Caco-2 (cell line): Measurements from ENCODE around the gene RASAL3. TPM values are rescaled to one million over a fixed set of nuclear protein-coding genes. Genes with fewer than 3 reads are reported as not detected.

Source experiments
- BruUV-seq: library from RNA; stranded (reverse); fragments of 400-500 nt; replicated peaks from 2 replicates; lab custom pipeline; 2021; lab: Mats Ljungman, UMichigan
- CTCF ChIA-PET: fragments of 300-600 bp; sonication (Branson Sonifier 250); formaldehyde crosslinking; loops from one replicate; lab custom pipeline; 2022; ENCODE audit warnings: antibody characterized with exemption; lab: Charles Lee
- POLR2A ChIA-PET: fragments of 300-600 bp; sonication (Branson Sonifier 250); formaldehyde crosslinking; loops from one replicate; lab custom pipeline; 2022; ENCODE audit warnings: antibody characterized with exemption; lab: Charles Lee
- DNase-seq, 2 experiments: peaks; one replicate each; pipeline versions ENCODE4 v3.0.0 to v3.0.0-alpha.2; 2020 to 2022
- H3K27me3 ChIP-seq: replicated peaks from 2 replicates; pipeline ENCODE4 v1.6.0; 2011; ENCODE audit warnings: low read length; ENCODE audit not compliant: control insufficient read depth, insufficient read depth
- H3K36me3 ChIP-seq: 2 replicates; pipeline ENCODE4 v1.5.1; 2011; ENCODE audit warnings: low read length; ENCODE audit not compliant: control insufficient read depth, insufficient read depth
- H3K4me1 ChIP-seq: fragments of 250-450 bp; sonication (Bioruptor Pico); 2 replicates; pipeline ENCODE4 v1.5.1; 2020; ENCODE audit warnings: mild to moderate bottlenecking
- H3K4me3 ChIP-seq: 2 replicates; pipeline ENCODE4 v1.5.1; 2011; ENCODE audit warnings: low read depth, mild to moderate bottlenecking, control low read depth, low read length
- H3K9me3 ChIP-seq: fragments of 250-450 bp; sonication (Bioruptor Pico); 2 replicates; pipeline ENCODE4 v1.5.1; 2020; ENCODE audit warnings: mild to moderate bottlenecking, moderate library complexity
- H3K27ac Mint-ChIP-seq: one replicate; pipeline ENCODE4 v1.8.0; 2022; ENCODE audit warnings: mixed read lengths; ENCODE audit not compliant: unreplicated experiment
- H3K27me3 Mint-ChIP-seq: one replicate; pipeline ENCODE4 v1.8.0; 2022; ENCODE audit warnings: mixed read lengths; ENCODE audit not compliant: insufficient read depth, unreplicated experiment
- H3K36me3 Mint-ChIP-seq: one replicate; pipeline ENCODE4 v1.8.0; 2022; ENCODE audit warnings: mild to moderate bottlenecking, mixed read lengths; ENCODE audit not compliant: insufficient read depth, unreplicated experiment
- H3K4me1 Mint-ChIP-seq: one replicate; pipeline ENCODE4 v1.8.0; 2022; ENCODE audit warnings: low read depth, mixed read lengths; ENCODE audit not compliant: unreplicated experiment
- H3K4me3 Mint-ChIP-seq: one replicate; pipeline ENCODE4 v1.8.0; 2022; ENCODE audit warnings: mild to moderate bottlenecking, moderate library complexity, mixed read lengths; ENCODE audit not compliant: unreplicated experiment
- H3K9me3 Mint-ChIP-seq: one replicate; pipeline ENCODE4 v1.8.0; 2022; ENCODE audit warnings: mixed read lengths; ENCODE audit not compliant: unreplicated experiment
- CTCF ChIP-seq, 2 experiments: fragments of 200-600 bp in 1 of 2; IDR thresholded peaks; 1 replicate in 1 of 2; 2 replicates in 1 of 2; pipeline versions ENCODE4 v1.5.1 to v1.8.0; 2011 to 2022; ENCODE audit warnings: antibody characterized with exemption in 1 of 2, control low read depth in 1 of 2, inconsistent platforms in 1 of 2, low read depth in 1 of 2, low read length in 1 of 2, mild to moderate bottlenecking in 1 of 2, moderate library complexity in 1 of 2; ENCODE audit not compliant: insufficient read depth in 1 of 2, severe bottlenecking in 1 of 2, unreplicated experiment in 1 of 2
- intact Hi-C: fragments of 100-400 bp; cut with micrococcal nuclease; formaldehyde crosslinking; loops from one replicate; pipeline ENCODE4 v1.10.0; 2022; ENCODE audit not compliant: unreplicated experiment
- total RNA-seq: library from RNA; stranded (reverse); gene quantifications from 2 replicates; pipeline ENCODE4 v1.2.3, GENCODE V29; 2022

The RASAL3 gene
- total RNA-seq, 1 experiment from 2014 or later, result not detected

- BruUV-seq, result no TSS peak
- H3K27me3 ChIP-seq, result no peaks in the 10 kb centered on the region
- peak; percentile 98 to 99 for DNase-seq
- H3K27me3 Mint-ChIP-seq, result no peaks in the 10 kb centered on the region
- H3K36me3 Mint-ChIP-seq, result peaks cover 65% of the 10 kb centered on the region
- ChIA-PET POLR2A (interaction anchor here (0.5 to 3.5 kb wide), 10 partner anchors 9 to 1021 kb away, joined by 3 to 40 read pairs (median 7); partner anchors contain the start of gene AKAP8), CTCF (interaction anchor here (0.6 to 3.3 kb wide), 16 partner anchors 14 to 327 kb away, joined by 3 to 61 read pairs (median 4); partner anchors contain the start of gene AKAP8)
- peaks cover 6% of the 10 kb centered on the region for H3K4me1 Mint-ChIP-seq
- no peaks in the 10 kb centered on the region for H3K9me3 Mint-ChIP-seq
- H3K27ac Mint-ChIP-seq, result peak within 1 kb of the TSS; percentile 98
- H3K9me3 ChIP-seq, result no peaks in the 10 kb centered on the region
- peaks cover 2% of the 10 kb centered on the region for H3K36me3 ChIP-seq
- H3K4me3 Mint-ChIP-seq, result peak within 1 kb of the TSS; percentile 96
- peak within 1 kb of the TSS; percentile 89 for H3K4me3 ChIP-seq
- peaks cover 6% of the 10 kb centered on the region; the same call in 1 of the 2 replicates for H3K4me1 ChIP-seq
- intact Hi-C loops, result loop anchor here (1.0 to 5.0 kb wide), 3 partner anchors 31 to 138 kb away; partner anchors contain the start of genes AKAP8 and WIZ
- TF ChIP-seq CTCF (IDR thresholded peaks at IDR 0.05; ENCODE audit: insufficient read depth in 1 of 2, low read depth in 1 of 2, low read length in 1 of 2, severe bottlenecking in 1 of 2, unreplicated experiment in 1 of 2), result peak; percentile 70 to 92
Observed at GRCh38 chr19:15418579-15419412, 45.5 kb downstream of the RASAL3 start, which contains the start of gene AKAP8L. Gene AKAP8L (minus strand): TSS chr19:15418988. CDS start chr19:15418923, 65 bp downstream.

GRCh38 chr19:15418231-15418578 is 46.1 kb downstream of the RASAL3 start:
- DNase-seq, result no peak
- no TSS peak for BruUV-seq
- H3K36me3 ChIP-seq, result no peaks in the 10 kb centered on the region
- peak overlapping the region; percentile 89 for H3K4me3 ChIP-seq
- ChIA-PET POLR2A (interaction anchor here (1.0 to 3.5 kb wide), 4 partner anchors 15 to 138 kb away, joined by 3 to 40 read pairs (median 12); partner anchors contain the start of gene AKAP8), CTCF (interaction anchor here (0.6 to 3.3 kb wide), 6 partner anchors 19 to 264 kb away, joined by 3 to 61 read pairs (median 6); partner anchors contain the start of gene AKAP8)
- peak overlapping the region; percentile 96 for H3K4me3 Mint-ChIP-seq
- intact Hi-C loops, result loop anchor here (5.0 kb wide), 1 partner anchor 41 kb away; the partner anchor contains the start of gene AKAP8
- peaks cover 10% of the 10 kb centered on the region; the same call in 1 of the 2 replicates for H3K4me1 ChIP-seq
- no peaks in the 10 kb centered on the region for H3K9me3 Mint-ChIP-seq
- no peaks in the 10 kb centered on the region for H3K27me3 ChIP-seq
- no peak for TF ChIP-seq CTCF (IDR thresholded peaks at IDR 0.05; ENCODE audit: insufficient read depth in 1 of 2, low read depth in 1 of 2, low read length in 1 of 2, severe bottlenecking in 1 of 2, unreplicated experiment in 1 of 2)
- H3K27me3 Mint-ChIP-seq, result no peaks in the 10 kb centered on the region
- H3K36me3 Mint-ChIP-seq, result peaks cover 67% of the 10 kb centered on the region
- H3K4me1 Mint-ChIP-seq, result peaks cover 6% of the 10 kb centered on the region
- H3K9me3 ChIP-seq, result no peaks in the 10 kb centered on the region
- H3K27ac Mint-ChIP-seq, result peak overlapping the region; percentile 98

GRCh38 chr19:15417699-15418098 is 46.6 kb downstream of the RASAL3 start:
- H3K27me3 ChIP-seq, result no peaks in the 10 kb centered on the region
- H3K36me3 Mint-ChIP-seq, result peaks cover 62% of the 10 kb centered on the region
- peak overlapping the region; percentile 98 for H3K27ac Mint-ChIP-seq
- intact Hi-C loops, result loop anchor here (5.0 kb wide), 1 partner anchor 40 kb away; the partner anchor contains the start of gene AKAP8
- BruUV-seq, result TSS peak; percentile 43
- peak overlapping the region; percentile 89 for H3K4me3 ChIP-seq
- POLR2A ChIA-PET, result interaction anchor here (3.5 kb wide), 1 partner anchor 39 kb away, joined by 40 read pairs; the partner anchor contains the start of gene AKAP8
- H3K4me3 Mint-ChIP-seq, result peak overlapping the region; percentile 96
- no peaks in the 10 kb centered on the region for H3K27me3 Mint-ChIP-seq
- no peaks in the 10 kb centered on the region for H3K9me3 ChIP-seq
- no peaks in the 10 kb centered on the region for H3K9me3 Mint-ChIP-seq
- CTCF ChIA-PET, result interaction anchor here (3.3 kb wide), 1 partner anchor 138 kb away, joined by 61 read pairs; no protein-coding TSS in a partner anchor
- H3K4me1 Mint-ChIP-seq, result peaks cover 6% of the 10 kb centered on the region
- no peak for TF ChIP-seq CTCF (IDR thresholded peaks at IDR 0.05; ENCODE audit: insufficient read depth in 1 of 2, low read depth in 1 of 2, low read length in 1 of 2, severe bottlenecking in 1 of 2, unreplicated experiment in 1 of 2)
- DNase-seq, result no peak
- no peaks in the 10 kb centered on the region for H3K36me3 ChIP-seq
- peaks cover 12% of the 10 kb centered on the region; the same call in 1 of the 2 replicates for H3K4me1 ChIP-seq
